ENCODE measurements around the gene ST3GAL6.

Gene ST3GAL6

GRCh38 chr3:98814817-98815420 lies 51.8 kb downstream of the ST3GAL6 start:
- TF ChIP-seq CTCF (IDR thresholded peaks at IDR 0.05; ENCODE audit: insufficient read depth, low read depth, low read length, missing control alignments) = no peak
- H3K4me3 ChIP-seq (ENCODE audit: low read depth, low read length) = no peak overlapping the region
- no peak for DNase-seq (ENCODE audit: low read depth)

GRCh38 chr3:98817547-98818041 lies 54.5 kb downstream of the ST3GAL6 start:
- peak; percentile 64 for DNase-seq (ENCODE audit: low read depth)
- H3K4me3 ChIP-seq (ENCODE audit: low read depth, low read length) = no peak overlapping the region
- peak; percentile 46 for TF ChIP-seq CTCF (IDR thresholded peaks at IDR 0.05; ENCODE audit: insufficient read depth, low read depth, low read length, missing control alignments)

GRCh38 chr3:98821063-98821462 lies 57.9 kb downstream of the ST3GAL6 start:
- H3K4me3 ChIP-seq (ENCODE audit: low read depth, low read length) = no peak overlapping the region
- DNase-seq (ENCODE audit: low read depth) = no peak
- TF ChIP-seq CTCF (IDR thresholded peaks at IDR 0.05; ENCODE audit: insufficient read depth, low read depth, low read length, missing control alignments) = no peak

- DNase-seq (ENCODE audit: low read depth) = no peak
- no peak for TF ChIP-seq CTCF (IDR thresholded peaks at IDR 0.05; ENCODE audit: insufficient read depth, low read depth, low read length, missing control alignments)
- no peak overlapping the region for H3K4me3 ChIP-seq (ENCODE audit: low read depth, low read length)
These were observed 60.7 kb downstream of the ST3GAL6 start for GRCh38 chr3:98823791-98824190.

- peak; percentile 10 for TF ChIP-seq CTCF (IDR thresholded peaks at IDR 0.05; ENCODE audit: insufficient read depth, low read depth, low read length, missing control alignments)
- H3K4me3 ChIP-seq (ENCODE audit: low read depth, low read length) = no peak overlapping the region
- no peak for DNase-seq (ENCODE audit: low read depth)
These were observed 61.1 kb downstream of the ST3GAL6 start for GRCh38 chr3:98824256-98824655.

- TF ChIP-seq CTCF (IDR thresholded peaks at IDR 0.05; ENCODE audit: insufficient read depth, low read depth, low read length, missing control alignments) = no peak
- no peak for DNase-seq (ENCODE audit: low read depth)
- no peak overlapping the region for H3K4me3 ChIP-seq (ENCODE audit: low read depth, low read length)
These were observed 63.0 kb downstream of the ST3GAL6 start for GRCh38 chr3:98826126-98826525.

Data from GM12865 (cell line).